Raji (cell line): Measurements from ENCODE around the gene EFNA1.
A peak's percentile ranks its signal among the peaks of the same experiment; 100 is the strongest.

Source experiments
- POLR2A ChIP-seq: IDR thresholded peaks from 2 replicates; pipeline ENCODE4 v1.6.1; 2011; ENCODE audit warnings: low read depth, low read length, control low read depth; ENCODE audit not compliant: insufficient read depth

Gene EFNA1

GRCh38 chr1:155086128-155086741, 41.4 kb upstream of the EFNA1 start:
- TF ChIP-seq POLR2A, result peak; percentile 47; the same call in 1 of the 2 replicates

- TF ChIP-seq POLR2A, result no peak
Observed at GRCh38 chr1:155086856-155087535, 40.7 kb upstream of the EFNA1 start.

- TF ChIP-seq POLR2A, result peak; percentile 27; the same call in 1 of the 2 replicates
Observed at GRCh38 chr1:155091071-155092051, 36.3 kb upstream of the EFNA1 start.

GRCh38 chr1:155092131-155092530, 35.5 kb upstream of the EFNA1 start:
- TF ChIP-seq POLR2A, result no peak

- TF ChIP-seq POLR2A, result no peak
Observed at GRCh38 chr1:155092641-155093040, 35.0 kb upstream of the EFNA1 start.

- TF ChIP-seq POLR2A, result no peak
Observed at GRCh38 chr1:155093911-155094621, 33.6 kb upstream of the EFNA1 start.

- TF ChIP-seq POLR2A, result no peak
Observed at GRCh38 chr1:155094622-155094948, 33.1 kb upstream of the EFNA1 start.

GRCh38 chr1:155099331-155099730, 28.3 kb upstream of the EFNA1 start:
- no peak for TF ChIP-seq POLR2A

GRCh38 chr1:155103325-155103724, 24.4 kb upstream of the EFNA1 start:
- no peak for TF ChIP-seq POLR2A

- TF ChIP-seq POLR2A, result no peak
Observed at GRCh38 chr1:155104605-155105534, 22.8 kb upstream of the EFNA1 start.

- no peak for TF ChIP-seq POLR2A
Observed at GRCh38 chr1:155105604-155106011, 22.1 kb upstream of the EFNA1 start.

GRCh38 chr1:155106862-155107261, 20.8 kb upstream of the EFNA1 start:
- TF ChIP-seq POLR2A, result no peak

GRCh38 chr1:155107309-155108264, 20.1 kb upstream of the EFNA1 start:
- no peak for TF ChIP-seq POLR2A
